H1 (cell line): ENCODE measurements around the gene UBTD1.

ENCODE experiments used
- RAD21 ChIP-seq, 2 experiments: IDR thresholded peaks in 1 of 2; conservative IDR thresholded peaks in 1 of 2; 2 replicates each; pipeline ENCODE4 v1.6.1; 2011; ENCODE audit warnings: low read depth in 2 of 2, low read length in 2 of 2, improper control_type of control experiment in 1 of 2, inconsistent platforms in 1 of 2, mild to moderate bottlenecking in 1 of 2, moderate library complexity in 1 of 2
- RFX5 ChIP-seq: IDR thresholded peaks from 2 replicates; pipeline ENCODE4 v1.6.1; 2011; ENCODE audit warnings: low read depth, low read length, improper control_type of control experiment, borderline replicate concordance

DNA sequence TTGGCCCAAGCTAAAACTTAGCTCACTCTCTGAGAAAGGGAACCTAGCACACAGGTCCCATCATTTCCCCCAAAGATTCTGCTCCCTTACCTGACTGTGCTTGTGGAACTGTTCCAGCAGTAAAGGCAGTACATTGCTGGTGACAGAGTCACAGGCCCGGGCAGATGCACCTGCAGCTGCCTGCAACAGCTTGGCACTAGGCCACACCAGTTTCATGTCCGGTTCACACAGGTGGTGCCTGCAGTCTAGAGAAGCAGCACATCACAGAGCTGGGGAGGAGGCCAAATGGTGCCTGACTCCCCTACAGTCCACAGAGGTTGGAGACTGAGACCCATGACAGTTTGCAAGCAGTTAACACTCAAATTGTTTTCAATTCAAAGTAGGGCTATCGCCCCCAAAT lies 30.6 kb upstream of the UBTD1 start:
- TF ChIP-seq RAD21 (IDR thresholded peaks at IDR 0.05 in 1 of 2, conservative IDR thresholded peaks at IDR 0.05 in 1 of 2; ENCODE audit: low read depth in 2 of 2, low read length in 2 of 2) (no peak), RFX5 (no peak)
